Stimulated activated CD4-positive, alpha-beta T cell treated with anti-CD3 and anti-CD28 coated beads, Interleukin-2, amount 100 ng/mL, for 48 hours (primary cell): Measurements from ENCODE around the gene CDCA7L.
"Not testable (repeated sequence)": the region's sequence is repeated elsewhere in the genome, so short reads cannot be mapped to it uniquely, and the experiment has no call there.

Experiments used
- DNase-seq, 2 donors: peaks; one replicate each; pipeline ENCODE4 v3.0.0-alpha.2; 2020

CDCA7L gene

DNA sequence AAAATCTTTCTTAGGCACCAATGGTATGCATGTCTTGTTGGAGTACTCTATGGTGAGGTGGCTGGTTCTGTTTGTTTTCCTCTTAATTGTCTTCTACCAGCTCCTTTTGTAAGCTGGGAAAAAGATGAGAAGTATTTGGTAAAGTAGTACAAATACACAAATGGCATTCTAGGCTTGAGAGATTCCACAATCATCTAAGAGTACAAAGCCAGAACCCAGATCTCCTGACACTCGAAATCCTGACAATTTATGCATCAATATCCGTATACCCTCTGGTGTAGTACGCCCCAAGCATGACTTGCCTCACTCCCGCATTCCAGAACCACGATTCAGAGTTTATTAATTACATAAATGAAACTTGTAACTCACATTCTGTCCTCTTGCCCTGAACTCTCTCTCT is 43.5 kb downstream of the CDCA7L start:
- no peak for DNase-seq

DNA sequence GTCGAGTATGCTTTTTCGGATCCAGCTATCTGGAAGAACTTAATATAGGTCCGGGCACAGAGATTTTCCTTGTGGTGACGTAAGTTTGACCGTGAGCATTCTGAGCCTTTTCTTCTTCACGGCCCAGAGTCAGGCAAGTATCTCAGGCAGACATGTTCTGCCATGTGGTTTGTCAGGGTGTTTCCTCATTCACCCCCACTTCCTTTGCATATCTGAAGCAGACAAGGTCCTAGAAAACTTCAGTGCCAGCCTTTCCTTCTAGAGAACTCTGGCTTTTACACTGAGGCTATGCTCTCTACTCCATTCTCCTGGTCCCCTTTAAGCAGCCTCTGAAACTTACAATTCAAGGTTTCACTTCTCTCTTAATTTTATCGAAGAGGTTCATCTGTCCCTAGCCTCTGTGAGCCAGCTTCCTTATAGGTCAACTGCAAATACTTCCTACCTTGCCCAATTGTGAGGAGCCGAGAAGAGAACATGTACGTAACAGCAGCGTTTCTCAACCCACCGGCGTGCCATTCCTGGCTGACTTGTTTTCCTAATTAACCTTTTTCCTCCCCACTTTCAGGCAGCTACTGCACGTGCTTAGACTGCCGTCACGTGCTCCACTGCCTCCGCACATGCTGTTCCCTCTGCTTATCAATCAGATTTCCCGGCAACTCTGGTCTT is 47.3 kb downstream of the CDCA7L start:
- no peak for DNase-seq

DNA sequence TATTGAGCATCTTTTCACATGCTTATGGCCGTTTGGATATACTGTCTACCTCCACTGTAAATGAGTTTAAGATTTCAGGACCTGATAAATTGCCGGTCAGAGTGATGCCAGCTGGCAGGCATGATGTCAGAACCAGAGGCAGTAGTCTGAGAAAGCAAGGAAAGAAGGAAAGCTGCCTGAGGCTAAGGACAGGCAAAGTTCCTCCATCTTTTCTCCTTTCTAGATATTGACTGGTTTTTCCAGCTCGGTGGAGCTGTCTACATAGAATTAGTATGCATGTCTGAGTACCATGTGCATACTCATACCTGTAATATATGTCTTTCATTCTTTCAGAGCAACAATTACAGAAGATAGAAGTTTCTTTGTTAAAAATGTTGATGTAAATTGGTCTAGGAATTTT is 52.3 kb downstream of the CDCA7L start:
- no peak for DNase-seq

DNA sequence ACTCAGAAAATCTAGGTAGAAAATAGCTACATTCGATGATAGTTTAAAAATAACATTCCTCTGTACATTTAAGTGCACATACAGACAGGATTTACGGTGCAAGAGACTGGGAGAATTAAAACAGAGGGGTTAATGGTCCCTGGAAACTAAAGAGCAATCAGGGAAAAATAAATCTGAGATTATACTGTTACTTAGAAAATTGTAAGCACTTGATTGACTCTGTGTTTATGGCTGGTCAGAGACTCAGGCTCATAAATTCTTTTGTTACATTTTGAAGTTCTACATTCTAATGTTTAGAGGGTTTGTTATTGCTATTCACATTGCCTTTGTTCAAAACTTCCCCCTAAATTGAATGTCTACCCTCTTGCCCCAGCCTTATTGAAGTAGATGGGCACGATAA is 54.4 kb downstream of the CDCA7L start:
- DNase-seq = no peak

DNA sequence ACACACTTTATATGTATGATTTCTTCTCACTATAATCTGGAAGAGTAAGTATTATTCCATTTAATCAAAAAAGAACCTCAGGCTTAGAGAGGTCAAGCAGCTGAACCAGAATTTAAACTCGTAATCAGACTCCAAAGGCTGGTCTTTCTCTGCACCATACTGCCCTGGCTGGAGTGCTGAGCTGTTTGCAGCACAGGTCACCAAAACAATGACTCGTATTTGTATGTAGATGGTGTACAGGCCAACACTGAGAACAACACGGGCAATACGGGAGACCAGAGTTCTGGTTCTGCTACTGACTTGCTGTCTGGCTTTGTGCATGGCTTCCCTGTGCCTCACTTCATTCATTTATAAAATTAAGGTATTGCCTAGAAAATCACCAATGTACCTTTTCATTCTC is 57.9 kb downstream of the CDCA7L start:
- DNase-seq = no peak

DNA sequence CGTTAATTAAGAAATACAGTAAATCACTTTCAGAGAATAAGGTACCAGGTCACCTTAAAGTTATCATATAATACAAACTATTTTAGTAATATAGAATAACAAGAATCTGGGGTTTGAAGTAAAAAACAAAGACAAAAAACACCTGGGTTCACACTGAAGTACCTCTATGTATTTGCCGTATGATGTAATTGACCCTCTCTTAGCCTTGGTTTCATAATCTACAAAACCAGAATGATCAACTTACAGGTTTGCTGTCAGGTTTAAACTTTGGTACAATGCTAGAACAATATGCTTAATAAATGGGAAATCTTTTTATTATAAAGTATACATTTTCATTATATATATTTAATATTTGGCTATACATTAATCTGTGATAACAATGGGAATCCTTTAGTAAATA is 58.3 kb downstream of the CDCA7L start:
- no peak for DNase-seq

DNA sequence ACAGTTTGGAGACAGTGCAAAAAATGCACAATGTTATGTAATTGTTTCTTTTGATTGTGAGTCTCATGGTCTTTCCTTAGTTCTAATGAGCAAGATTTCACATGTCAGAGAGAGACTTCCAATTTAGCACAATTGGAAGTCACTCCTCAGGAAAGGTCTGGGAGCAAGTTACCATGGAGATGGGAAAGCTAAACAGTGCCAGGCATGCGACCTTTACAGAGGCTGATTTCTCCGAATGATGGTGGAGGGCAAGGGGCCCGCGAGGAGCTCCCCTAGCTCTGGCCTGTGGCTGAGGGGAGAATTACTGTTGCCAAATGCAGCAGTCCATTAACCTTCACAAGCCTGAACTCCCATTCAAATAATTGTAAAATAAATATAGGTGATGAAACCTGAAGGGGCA is 59.3 kb downstream of the CDCA7L start:
- no peak for DNase-seq

DNA sequence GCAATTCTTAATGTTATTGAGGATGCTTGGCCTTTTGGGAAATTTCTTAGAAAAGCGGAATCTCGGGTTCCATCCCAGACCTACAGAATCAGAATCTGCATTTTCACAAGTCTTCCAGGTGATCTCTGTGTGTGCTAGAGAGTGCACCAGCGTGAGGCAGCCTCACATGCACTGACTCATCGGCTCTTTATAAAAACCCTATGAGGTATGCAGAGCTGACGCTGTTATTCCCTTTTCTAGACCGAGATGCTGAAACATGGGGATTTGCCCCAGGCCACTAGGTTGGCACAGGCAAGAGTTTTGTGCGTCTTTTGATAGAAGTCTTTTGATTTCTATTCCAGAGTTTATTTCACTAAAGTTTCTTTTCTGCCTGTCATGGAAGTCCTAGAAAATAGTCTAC is 61.2 kb downstream of the CDCA7L start:
- no peak for DNase-seq

DNA sequence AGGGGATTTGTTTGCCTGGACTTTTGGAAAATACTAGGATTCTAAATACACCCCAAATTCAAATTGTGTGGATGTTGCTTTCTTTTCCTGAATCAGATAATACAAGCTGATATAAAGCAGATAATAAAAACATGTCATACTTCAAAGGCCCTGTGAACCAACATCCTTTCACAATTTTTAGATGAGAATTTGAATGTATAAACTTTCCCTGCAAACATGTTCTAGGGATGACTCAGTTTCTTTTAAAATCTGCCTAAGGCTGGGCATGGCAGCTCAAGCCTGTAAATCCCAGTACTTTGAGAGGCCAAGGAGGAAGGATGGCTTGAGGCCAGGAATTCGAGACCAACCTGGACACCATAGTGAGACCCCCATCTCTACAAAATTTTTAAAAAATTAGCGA is 62.2 kb downstream of the CDCA7L start:
- DNase-seq = not testable (repeated sequence)

DNA sequence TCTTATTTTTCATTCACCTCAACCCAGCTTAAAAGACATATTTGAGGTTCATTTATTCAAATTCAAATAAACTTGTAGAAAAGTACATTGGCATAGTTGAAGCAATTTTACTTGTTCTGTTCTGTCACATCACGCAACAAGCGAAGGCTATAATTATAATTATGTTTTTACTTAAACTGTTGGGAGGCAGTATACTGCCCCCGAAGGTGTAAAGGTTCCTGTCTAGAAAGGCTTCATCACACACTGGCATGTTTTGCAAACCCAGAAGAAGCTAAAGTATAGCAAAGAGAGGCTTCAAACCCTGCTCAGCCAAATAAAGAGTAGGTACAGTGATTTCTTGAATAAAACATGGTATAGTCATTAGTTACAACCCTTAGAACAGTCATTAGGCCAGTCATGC is 62.6 kb downstream of the CDCA7L start:
- no peak for DNase-seq

DNA sequence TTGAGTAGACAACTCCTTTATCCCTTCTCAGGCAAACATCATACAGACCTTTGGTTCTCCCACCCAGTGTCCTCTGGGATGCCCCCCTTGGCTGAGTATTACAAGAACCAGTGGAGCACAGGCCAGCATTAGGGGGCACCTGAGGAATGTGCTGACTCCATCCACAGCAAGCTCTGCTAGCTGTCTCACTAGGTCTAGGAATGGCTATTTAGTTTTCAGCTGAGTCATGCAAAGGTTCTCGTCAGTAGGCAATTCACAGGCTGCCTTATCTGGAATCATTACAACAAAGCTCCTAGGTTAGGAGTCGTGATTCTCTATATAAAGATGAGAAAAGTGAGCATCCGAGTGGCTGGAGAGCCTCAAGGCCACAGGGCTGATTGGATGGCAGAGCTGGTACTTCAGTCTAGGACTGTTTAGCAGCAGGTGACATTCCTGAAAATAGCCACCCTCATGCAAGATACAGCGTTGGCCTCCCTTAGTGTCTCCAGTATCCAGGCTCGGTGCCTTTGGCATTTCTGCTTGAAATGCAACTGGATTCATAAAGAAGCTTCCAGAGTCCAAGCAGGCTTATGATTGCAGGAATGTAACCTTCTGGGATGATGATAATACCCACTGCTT is 75.8 kb downstream of the CDCA7L start:
- no peak for DNase-seq

DNA sequence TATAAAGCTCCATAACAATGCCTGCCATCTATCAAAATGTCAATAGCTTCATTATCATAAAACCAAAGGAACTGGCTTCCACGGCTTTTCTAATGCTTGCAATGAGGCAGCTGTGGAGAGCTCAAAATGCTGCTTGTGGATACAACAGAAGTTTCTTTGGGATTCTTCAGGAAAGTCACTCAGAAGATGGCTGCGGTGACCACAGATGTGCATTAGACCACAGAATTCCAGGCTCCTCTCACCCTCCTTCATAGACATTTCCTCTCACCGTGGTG is 77.2 kb downstream of the CDCA7L start:
- DNase-seq = no peak

DNA sequence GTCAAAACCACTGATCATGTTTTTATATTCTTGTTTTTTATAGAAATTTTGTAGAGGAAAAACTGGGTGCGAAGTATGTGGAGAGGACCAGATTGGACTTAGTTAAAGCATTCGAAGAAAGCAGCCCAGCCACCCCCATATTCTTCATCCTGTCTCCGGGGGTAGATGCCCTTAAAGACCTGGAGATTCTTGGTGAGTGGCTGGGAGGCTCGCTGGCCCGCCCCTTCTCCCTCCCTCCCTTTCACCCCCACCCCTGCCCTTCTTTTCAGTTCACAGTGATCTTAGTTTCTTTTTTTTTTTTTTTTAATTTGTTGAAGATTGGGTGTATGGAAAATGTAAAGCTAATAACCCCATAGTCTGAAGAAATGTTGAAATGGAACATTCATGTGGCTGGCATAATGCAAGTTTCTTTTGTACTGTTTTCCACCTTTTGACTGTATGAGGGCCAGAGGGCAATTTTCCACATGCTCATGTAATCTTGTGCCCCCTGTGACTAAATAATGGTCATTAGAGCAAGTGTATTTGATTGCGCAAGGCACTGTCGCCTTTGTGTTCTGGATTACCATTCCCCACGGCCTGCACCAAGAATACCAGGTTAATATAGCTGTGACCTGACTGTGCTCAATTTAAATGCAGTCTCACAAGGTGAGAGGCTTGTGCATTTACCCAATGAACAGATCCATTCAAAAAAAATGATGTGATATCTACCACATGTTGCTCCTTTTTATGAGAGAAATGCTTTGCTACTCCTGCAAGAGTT is 77.7 kb downstream of the CDCA7L start:
- no peak for DNase-seq

DNA sequence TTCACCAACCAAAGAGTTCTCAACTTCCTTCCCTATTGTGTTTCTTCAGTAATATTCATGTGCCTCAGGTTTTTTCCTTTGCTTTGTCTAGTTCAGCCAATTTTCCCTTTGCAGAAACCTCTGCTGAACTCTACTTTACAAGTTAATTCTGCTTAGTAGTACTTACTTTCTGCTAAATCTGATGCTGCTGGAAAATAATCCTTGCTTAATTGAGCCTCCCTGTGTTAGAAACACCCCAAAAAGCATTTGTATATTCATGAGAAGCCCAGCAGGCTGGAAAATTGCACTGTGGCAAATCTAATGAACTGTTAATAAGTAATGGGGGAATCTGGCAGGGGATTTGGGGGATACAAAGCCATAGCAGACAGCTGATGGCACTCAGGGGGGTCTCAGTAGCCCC is 78.5 kb downstream of the CDCA7L start:
- no peak for DNase-seq

DNA sequence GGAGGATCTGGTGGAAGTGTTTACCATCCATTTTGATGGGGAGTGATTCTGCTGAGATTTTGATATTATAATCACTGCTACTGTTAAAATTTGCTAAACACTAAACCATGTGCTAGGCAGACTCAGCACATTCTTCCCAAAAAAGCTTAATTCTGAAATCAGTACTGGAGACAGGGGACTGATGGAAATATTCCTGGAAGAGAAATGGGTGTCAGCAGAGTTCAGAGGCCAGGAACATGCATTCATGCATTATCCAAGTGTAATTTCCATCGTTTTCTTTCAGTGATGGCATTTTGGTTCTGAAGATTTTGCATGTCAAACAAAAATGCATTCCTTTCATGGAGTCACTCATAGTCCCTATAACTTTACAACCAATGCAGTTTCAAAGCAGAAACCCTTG is 79.0 kb downstream of the CDCA7L start:
- no peak for DNase-seq

DNA sequence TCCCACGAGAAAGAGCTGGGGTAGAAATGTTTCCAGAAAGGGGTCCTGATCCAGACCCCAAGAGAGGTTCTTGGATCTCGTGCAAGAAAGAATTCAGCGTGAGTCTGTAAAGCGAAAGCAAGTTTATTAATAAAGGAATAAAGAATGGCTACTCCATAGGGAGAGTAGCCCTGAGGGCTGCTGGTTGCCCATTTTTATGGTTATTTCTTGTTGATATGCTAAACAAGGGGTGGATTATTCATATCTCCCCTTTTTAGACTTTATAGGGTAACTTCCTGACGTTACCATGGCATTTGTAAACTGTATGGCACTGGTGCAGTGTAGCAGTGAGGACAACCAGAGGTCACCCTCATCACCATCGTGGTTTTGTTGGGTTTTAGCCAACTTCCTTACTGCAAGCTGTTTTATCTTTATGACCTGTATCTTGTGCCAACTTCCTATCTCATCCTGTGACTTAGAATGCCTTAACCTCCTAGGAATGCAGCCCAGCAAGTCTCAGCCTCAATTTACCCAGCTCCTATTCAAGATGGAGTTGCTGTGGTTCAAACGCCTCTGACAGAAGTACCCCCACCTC is 80.0 kb downstream of the CDCA7L start:
- DNase-seq = not testable (repeated sequence)

DNA sequence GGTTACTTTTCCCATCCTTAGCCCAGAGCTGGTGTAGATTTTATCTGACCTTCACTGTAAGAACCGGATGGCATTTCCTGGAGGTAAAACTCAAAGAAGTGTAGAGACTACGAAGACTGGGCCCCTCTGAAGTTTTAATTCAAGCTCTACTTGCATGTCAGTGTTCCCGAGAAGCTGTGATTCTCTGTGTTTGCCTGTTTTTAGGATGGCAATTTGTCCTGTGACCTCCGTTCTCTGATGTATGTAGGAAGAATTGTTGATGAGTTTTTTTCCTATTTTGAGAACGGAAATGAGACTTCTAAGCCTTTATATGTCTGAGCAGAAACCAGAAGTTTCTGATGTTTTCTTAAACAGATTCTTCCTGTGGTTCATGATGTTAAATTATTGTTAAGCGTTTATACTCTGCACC is 94.1 kb downstream of the CDCA7L start:
- DNase-seq = no peak
